Measurements from ENCODE around the gene EXT2.
A peak's percentile ranks its signal among the peaks of the same experiment; 100 is the strongest.

The EXT2 gene

DNA sequence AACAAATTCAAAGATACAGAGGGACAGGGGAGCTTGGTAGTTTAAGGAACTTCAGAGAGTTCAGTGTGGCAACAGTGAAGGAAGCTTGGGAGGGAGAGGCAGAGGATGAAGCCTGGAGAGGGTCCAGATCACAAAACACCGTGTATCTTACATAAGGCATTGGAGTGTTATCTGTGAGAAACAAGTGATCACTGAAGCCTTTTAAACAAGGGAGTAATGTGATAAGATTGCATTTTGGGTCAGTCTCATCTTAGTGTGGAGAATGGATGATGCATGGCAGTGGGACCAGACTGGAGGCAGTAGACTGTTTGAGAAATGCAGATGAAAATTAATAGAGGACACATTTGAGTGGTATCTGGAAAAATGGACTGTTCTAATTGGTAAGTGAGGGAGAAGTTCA is 79.4 kb downstream of the EXT2 start:
- peak; percentile 14 for DNase-seq

DNA sequence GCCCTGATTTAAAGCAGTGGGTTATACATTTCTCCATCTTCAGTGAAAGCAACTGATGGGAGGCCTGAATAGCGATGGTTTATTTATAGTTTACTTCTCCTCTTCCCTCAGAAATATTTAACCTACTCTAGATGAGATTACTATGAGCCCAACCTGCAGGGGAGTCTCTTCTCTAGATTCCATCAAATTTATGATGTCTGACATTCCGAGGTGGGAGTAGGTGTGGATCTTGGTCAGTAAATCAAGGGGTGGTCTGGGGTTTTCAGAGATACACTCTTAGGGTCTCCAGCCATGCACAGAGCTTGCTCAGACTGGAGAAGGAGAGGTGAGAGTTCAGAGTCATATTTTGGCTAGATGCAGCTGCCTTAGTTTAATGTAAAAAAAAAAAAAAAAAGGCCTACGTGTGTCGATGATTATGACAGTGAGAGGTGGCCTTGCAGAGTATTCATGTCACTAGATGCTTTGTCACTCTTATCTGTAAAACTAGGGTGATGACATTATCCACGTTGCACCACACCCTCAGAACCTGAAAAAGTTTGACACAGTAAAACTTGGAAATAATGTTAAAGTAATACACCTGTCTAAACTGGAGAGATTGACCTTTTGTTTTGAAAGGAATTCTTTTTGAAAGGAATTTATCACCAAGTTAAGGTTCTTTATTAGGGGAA is 81.2 kb downstream of the EXT2 start:
- peak; percentile 7 for DNase-seq

DNA sequence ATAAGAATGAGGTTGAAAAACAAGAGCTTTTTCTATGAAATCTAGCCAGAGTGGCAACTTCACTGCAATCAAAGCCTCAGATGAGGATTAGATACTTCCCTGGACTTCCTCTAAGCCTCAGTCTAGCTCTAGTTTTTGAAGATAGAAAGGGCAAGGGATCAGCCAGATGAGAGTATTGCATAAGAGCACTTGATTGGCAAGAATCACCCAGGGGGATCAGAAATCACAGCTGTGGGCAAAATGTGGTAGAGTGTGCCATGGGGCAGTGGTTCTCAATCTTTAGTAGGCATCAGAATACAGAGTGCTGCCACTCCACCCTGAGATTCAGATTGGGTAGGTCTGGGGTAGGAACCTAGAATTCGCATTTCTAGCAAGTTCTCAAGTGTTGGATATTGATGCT is 82.4 kb downstream of the EXT2 start:
- DNase-seq: peak; percentile 15

DNA sequence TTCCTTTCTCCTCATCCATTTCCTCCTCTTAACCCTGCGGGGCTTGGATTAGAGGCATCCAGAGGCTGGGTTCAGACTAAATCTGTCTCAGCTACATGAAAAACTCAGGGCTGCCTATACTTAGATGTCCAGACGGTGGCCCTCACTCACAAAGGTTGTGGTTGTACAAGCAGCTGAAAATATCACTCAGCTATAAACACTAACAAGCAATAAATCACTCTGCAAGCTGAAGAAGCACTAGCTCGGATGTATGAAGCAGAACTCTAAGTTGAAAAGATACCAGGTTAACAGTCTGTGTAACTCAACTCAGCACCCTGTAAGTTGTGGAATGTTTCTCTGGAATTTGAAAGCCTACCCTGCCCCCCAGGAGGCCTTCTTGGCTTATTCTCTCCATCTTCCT is 82.9 kb downstream of the EXT2 start:
- no peak for DNase-seq

DNA sequence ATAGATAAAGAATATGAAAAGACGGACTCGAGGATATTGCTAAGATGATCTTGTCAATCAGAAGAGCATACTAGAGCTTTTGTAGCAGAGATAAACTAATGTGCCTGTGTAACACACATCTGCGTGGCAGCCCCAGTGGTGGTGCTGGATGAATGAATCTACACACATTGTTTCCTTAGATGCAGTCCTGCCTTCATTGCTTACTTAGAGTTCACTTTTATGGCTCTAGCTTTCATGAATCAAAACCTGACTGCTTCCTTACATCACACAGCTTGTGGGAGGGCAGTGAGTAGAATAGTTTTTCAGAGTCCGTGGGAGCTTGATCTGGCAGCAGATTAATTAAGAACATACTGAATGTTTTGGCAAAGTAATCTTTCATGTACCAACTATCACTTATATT is 83.7 kb downstream of the EXT2 start:
- no peak for DNase-seq

DNA sequence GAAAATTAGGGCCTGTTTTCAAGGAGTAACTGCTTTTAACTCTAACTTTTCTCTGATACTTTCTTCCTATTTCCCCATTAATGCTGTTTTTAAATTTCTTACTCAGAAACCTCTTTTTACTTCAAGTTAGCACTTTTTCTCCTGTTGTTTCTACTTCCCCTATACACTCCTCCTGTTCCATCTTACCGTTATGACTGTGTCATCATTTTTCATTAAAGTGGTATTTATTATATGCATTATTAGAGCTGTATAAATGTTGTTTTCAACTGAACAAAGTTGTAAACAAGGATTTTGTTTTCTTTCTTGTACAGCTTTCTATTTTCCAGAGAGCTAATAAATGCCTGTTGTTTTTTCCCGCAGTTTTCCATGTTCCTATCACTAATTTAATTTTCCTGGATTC is 84.6 kb downstream of the EXT2 start:
- DNase-seq: no peak

DNA sequence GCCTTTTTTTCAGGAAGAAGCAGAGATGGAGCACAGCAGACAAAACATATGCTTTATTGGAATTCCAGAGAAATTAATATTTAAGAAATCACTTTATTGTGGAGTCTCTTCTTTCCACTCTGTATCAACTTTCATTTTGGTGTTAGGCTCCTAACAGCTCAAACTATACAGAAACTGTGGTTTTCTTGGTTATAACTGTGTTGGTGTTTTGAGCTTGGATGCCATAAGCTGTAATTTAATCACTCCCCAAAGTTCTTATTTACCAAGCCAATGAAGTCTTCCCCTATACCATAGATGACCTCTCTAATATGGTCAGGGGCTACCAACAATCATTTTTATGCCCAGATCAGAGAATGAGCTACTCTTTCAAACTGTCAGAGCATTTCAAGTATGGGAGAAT is 90.0 kb downstream of the EXT2 start:
- DNase-seq: no peak

DNA sequence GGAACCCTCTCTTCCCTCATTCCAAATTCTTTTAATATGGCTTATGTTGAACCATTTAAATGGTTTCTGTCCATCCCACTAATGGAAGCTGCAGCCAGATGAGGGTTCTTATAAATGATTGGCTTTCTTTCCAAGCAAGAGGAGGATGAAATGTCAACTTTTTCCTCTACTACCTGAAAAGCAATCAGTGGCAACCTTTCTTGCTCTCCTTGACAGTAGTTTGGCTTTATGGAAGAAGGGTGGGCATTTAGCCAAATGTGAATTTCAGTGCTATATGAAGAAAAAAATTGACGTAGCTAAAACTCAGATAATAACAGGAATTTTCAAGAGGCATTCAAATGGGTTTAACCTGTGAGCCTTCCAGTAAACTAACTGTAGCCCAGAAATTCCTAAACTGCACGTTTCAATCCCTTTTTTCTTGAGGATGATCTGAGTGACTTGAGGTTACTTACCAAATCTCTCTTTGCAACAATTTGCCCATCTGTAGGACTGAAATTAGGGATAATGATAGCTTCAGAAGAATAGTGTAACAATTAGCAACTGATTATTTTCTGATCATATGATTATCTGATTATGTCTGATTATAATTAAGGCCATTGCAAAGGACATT is 90.9 kb downstream of the EXT2 start:
- DNase-seq: no peak

DNA sequence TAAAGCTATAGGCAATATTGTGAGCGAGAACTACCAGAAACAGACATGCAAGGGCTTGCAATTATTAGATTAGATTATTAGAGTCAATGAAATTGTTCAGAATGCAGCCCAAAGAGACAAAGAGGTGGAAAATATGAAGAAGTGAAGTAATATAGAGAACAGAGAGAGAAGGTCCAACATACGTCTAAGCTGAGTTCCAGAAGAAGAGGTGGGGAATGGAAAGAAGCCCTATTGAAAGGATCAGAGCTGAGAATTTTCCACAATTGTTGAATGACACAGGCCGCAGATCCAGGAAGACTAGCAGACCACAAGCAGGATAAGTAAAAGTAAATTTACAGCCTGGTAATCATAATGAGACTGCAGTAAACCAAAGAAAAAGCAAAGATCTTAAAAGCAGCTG is 93.2 kb downstream of the EXT2 start:
- no peak for DNase-seq

DNA sequence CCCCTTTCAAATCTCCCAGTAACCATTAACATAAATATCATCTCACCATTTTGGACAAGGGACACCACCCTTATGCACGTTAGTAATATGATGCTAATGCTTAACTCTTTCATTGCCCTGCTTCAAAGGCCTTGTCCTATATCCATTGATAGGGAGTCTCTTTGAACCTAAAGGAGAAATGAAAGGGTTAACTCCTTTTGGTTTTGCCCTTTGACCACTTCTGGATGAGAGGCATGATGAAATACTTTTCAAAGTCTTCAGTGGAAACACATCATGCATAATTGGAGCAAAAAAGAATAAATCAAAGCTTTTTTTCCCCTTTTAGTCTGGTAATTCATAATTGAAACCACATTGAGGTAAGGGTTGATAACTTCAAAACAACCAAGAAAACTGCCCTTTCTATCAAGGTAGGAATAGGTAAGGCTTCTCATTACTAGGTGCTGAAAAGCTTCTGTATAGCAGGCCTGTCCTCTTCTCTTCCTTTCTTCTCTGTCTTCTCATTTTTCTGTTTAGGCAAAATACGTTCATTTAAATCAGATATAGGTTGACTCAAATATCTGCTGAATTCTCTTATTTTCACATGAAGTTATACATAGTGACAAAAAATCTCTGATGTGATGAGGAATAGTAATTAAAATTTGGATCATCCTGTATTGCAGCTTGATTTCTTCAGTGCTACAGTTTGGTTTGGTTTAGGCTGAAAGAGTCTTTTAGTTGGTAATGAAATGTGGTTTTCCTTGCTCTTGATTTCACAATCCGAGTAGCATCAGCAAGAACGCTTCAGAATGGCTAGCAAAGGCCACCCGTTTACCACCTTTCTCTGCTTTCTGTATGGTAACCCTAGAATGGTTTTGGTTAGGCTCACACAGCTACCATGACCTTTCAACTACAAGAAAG is 94.8 kb downstream of the EXT2 start:
- DNase-seq: peak; percentile 15

DNA sequence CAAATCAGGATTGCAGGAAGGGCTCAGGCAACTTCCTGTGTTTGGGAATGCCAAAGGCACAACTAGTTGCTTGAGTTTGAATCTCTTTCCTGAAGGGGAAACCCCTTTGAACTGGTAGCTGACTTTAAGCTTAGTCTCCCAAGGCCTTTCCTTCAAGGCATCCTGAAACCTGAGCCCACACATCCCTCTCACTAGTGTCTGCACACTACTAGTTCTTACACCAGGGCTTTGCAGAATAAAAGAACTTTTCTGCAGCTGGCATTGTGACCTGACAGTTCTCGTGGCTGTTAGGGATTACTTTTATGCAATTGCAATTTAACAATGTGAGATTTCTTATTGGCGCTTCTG is 95.4 kb downstream of the EXT2 start:
- no peak for DNase-seq

DNA sequence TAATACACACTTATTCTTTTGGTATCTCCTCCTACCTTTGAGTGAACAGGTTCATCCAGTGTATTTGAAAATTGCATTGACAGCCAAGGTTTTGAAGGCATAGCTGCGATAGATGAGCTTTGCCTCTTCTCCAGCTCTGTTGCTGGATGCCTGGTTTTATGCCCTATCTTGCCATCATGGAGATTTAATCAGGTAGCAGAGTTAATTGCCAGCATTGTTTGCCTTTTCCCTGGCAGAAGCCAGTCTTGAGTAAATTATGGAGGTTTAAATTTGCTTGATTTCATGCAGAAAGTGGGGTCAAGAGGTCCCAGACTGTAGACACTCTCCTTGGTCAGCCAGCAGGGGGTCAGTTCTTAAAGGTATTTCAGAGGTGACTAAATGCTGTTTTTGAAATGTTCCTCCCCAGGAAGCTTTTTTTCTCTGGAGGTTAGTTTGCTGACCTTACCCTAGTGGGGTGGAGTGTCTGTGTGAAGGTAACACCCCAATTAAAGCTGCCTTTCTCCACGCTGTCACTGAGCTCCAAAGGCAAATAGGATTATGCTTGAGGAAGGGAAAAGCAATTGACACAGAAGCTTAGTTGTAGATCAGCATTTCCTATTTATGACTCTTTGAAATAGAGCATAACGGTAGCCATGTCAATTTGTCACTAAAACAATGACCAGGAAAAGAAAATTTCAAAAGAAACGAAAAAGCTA is 96.0 kb downstream of the EXT2 start:
- DNase-seq: no peak

DNA sequence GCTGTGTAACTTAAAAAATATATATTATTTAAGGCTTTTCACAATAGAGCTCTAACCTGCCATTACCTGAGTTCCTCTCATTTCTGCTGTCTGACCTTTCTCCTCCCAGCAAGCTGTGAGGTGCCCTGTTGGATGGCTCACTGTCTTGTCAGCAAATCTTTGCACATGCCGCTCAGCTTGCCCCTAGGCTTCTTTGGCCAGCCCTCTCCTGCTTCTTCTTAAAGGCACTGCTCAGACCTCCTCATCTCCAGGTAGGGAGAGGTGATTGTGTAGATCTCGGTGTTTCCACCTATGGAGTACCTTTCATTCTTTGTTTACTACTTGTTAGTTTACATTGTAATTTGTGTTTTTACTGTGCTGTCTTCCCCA is 96.5 kb downstream of the EXT2 start:
- DNase-seq: no peak

DNA sequence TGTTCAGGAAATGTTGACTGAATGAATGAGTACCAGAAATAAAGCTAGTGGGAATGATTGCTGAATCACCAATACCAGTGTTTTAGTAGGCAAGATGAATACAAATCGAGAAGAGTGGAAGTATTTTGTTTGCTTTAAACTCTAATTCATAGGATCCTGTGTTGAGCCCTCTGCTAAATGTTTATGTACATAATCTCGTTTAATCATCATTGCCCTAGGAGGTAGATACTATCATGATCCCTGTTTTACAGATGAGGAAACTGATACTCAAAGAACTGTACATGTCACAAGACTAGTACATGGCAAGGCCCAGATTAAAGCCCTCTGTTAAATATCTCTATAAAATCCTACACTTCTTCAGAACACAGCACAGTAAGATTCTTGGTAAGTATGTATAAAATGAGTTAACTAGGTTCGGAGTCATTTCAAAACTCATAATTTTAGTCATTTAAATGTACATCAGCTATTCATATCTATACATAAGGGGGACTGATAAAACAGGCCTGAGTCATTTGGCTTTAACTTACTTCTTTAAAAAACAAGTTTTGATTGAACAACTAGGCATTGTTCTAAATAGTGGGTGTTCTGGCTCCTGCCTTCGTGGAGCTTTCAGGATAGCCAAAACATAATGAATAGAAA is 97.1 kb downstream of the EXT2 start:
- DNase-seq: no peak

DNA sequence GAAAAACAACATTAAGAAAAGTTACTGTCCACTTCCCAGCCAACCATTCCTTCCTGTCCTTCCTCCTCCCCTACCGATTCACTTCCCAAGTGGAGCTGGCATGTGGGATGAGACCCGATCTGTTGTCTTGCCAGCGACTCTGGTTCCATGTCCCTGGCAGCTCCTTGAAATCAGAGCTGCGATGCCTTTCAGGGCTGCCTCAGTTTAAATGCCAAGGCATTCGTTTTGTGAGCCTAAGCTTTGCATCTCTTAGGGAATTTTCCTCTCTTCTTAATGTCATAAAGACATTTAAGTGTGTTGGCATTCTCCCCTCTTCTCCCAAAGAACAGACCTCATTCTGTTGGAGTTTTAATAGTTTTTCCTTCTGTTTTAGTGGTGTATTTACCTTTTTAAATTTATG is 98.4 kb downstream of the EXT2 start:
- no peak for DNase-seq

DNA sequence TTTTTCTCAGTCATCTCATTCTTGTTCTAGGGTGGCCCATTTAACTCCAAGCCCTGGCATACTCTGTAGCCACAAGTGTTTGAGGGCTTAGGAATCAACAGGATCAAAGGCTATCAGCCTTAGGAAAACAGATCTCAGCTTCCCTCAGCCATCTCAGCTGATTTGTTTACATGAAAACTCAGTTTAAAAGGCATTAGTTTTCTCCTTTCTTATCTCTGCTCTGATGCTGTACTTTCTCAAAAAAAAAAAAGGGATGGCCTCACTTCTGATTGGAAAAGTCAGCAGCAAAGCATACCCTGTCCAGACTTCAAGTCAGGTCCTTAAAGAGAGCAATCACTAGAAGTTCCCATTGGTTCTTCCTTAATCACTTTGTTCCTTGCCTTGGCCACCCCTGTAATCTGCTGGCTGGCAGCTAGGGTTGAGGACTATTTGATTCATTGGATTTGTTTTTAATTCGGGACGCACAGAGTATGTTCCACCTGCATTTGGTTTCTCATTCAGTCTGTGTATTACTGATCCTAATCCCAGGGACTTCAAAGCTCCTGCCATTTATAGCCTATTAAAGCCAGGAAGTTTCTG is 102.8 kb downstream of the EXT2 start:
- no peak for DNase-seq

DNA sequence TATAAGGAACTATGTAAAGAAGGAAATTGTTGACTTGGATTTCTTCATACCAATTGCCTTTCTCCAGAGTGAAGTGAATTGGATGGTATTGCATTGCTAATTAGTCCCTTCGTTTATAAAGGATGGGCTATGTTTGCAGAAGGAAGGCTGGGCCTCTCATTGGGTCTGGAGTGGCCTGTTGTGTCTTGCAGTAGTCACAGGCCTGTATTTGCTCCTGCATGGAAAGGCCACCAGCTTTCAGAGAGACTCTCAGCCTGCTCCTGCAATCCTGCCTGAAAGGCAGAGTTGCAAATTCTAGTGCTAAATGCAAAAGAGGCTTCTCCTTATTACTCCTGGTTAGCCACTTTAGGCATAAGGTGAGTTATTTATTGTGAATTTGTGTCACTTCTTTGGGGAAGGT is 103.8 kb downstream of the EXT2 start:
- DNase-seq: no peak

DNA sequence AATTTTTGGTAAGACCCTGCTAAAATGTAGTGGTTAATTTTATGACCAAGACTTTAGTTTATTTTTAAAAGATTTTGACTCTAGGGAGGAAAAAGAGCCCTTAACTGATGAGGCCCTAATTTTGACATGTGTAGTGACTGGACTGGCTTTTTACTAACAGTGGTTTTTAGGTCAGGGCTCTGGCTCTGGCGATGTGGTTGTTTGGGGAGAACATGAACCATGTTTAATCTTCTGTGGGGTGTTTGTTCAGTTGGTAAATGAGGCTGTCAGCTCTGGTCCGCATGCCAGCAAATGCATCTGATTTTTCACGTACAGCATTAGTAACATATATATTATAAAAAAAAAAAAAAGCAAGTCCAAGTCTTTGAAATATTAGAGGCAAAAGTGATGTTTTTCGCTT is 104.3 kb downstream of the EXT2 start:
- no peak for DNase-seq

DNA sequence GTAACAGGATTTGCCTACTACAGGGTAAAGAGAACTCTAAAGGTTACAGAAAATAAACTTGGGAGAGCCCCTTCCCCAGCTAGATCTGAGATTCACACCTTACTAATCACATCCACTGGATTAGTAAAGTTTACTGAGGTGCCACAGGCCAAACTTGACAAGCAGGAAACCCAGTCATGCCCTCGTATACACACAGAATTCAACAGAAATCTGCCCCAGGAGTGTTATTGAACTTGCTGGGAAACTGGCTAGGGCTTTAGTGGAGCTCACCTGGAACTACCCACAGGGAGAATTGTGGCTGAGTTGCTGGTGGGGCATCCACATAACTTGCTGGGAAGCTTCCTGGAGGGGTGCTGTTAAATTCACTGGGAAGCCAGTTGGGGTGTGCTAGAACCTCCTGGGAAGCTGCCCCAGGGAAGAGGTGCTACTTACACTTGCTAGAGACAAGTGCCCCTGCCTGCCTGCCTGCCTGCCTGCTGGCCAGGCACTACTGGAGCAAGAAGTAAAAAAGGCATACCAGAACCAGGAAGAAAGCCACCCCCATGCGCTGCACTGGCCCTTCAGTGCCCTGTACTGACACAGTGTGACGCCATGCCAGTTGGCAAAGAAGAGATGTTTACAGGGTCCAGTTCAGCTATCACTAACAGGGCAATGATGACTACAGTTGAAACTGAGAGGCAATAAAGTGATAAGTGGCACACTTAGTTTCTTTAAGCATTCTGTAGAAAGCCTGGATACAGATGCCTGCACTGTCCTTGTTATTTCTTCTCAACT is 108.0 kb downstream of the EXT2 start:
- DNase-seq: no peak

DNA sequence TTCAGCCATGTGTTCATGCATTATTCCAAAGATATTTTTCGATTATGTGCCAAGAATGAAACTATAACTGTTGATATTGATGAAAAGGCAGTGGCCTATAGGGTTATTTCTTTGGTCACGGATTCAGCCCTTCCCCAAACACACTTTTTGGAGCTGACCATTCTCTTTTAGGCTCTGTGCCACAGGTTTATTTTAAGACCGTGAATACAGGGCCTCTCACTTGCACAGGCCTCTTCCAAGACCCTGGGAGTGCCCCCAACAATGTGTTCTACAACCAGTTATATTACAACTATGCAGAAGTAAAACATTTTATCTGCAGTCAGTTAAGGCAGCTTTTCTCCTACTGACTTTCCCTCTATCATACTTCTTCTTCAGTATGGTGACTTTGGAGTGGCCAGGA is 109.9 kb downstream of the EXT2 start:
- no peak for DNase-seq

DNA sequence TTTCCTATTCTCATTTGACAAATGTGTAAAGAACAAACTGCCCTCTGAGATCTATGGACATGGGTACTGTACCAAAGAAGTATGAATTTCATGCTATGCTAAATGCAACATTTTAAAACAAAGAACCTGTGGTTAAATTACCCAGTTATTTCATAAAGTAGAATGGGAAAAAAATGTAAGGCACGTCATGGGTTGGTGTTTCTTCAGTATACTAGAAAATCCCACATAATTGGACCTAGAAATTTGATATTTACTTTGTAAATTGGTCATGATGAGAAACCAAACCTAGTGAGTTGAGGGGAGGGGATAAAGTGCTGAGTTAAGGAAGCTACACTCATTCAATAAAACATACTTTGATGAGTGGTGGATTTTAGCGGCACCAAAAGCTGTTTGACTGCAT is 110.4 kb downstream of the EXT2 start:
- DNase-seq: no peak

DNA sequence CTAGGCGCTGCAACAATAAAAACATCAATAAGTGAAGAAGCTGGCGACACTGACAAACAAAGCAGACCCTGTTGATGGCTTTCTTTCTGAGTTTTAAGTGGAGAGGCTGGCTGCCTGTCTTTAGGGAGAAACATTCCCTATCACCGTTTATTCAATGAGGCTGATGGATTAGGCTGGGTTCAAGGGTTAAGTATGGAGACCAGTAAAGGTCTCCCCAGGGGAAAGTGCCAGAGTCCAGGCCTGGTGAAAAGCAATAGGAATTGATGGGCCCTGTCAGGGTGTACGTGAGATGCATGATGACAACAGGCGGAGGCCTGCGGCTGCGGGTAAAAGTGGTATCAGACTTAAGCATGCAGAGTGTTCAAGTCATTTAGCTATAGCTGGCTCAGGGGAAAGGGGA is 111.8 kb downstream of the EXT2 start:
- DNase-seq: no peak

Data from hematopoietic multipotent progenitor cell treated with erythropoietin and hydrocortisone succinate and interleukin-3 and kit ligand, for 4 days (in vitro differentiated cells).